GM18873 (cell line): ENCODE data around the gene DCAF4.

ENCODE experiments used
- ATAC-seq: cut with Tn5 transposase; IDR thresholded peaks from one replicate; pipeline ENCODE4 v1.9.1; 2021; ENCODE audit warnings: mild to moderate bottlenecking, moderate library complexity, moderate number of reproducible peaks; ENCODE audit not compliant: unreplicated experiment, low FRiP score

Gene DCAF4

GRCh38 chr14:72926292-72927028 is at the start of gene DCAF4:
Gene DCAF4 (plus strand): TSS chr14:72926464. CDS start chr14:72937979, 11,515 bp downstream.
- ATAC-seq = peak; percentile 91

- ATAC-seq = no peak
Observed at GRCh38 chr14:72876710-72877063, 49.6 kb upstream of the DCAF4 start.

- no peak for ATAC-seq
Observed at GRCh38 chr14:72878746-72879145, 47.5 kb upstream of the DCAF4 start.

- ATAC-seq = no peak
Observed at GRCh38 chr14:72879431-72879830, 46.8 kb upstream of the DCAF4 start.

- no peak for ATAC-seq
Observed at GRCh38 chr14:72880164-72880563, 46.1 kb upstream of the DCAF4 start.

GRCh38 chr14:72880820-72881219 is 45.4 kb upstream of the DCAF4 start:
- ATAC-seq = no peak

GRCh38 chr14:72881543-72881942 is 44.7 kb upstream of the DCAF4 start:
- no peak for ATAC-seq

GRCh38 chr14:72882047-72882446 is 44.2 kb upstream of the DCAF4 start:
- ATAC-seq = no peak

- ATAC-seq = no peak
Observed at GRCh38 chr14:72882463-72882862, 43.8 kb upstream of the DCAF4 start.

- no peak for ATAC-seq
Observed at GRCh38 chr14:72883109-72883508, 43.2 kb upstream of the DCAF4 start.

- ATAC-seq = no peak
Observed at GRCh38 chr14:72883961-72884360, 42.3 kb upstream of the DCAF4 start.

GRCh38 chr14:72884386-72884785 is 41.9 kb upstream of the DCAF4 start:
- no peak for ATAC-seq

GRCh38 chr14:72887514-72887913 is 38.8 kb upstream of the DCAF4 start:
- ATAC-seq = no peak

GRCh38 chr14:72888192-72888591 is 38.1 kb upstream of the DCAF4 start:
- no peak for ATAC-seq

- no peak for ATAC-seq
Observed at GRCh38 chr14:72888636-72889201, 37.5 kb upstream of the DCAF4 start.

- no peak for ATAC-seq
Observed at GRCh38 chr14:72889366-72889765, 36.9 kb upstream of the DCAF4 start.

- no peak for ATAC-seq
Observed at GRCh38 chr14:72891666-72892102, 34.6 kb upstream of the DCAF4 start.

GRCh38 chr14:72892103-72892878 is 34.0 kb upstream of the DCAF4 start:
- no peak for ATAC-seq

GRCh38 chr14:72892879-72893635 is 33.2 kb upstream of the DCAF4 start:
- no peak for ATAC-seq

- peak; percentile 98 for ATAC-seq
Observed at GRCh38 chr14:72893636-72894322, 32.5 kb upstream of the DCAF4 start, which contains the start of gene DPF3. Gene DPF3 (minus strand): TSS chr14:72894101. CDS start chr14:72894088, 13 bp downstream.
